Neural progenitor cell (in vitro differentiated cells): ENCODE data around the gene GHR.

ENCODE experiments used
- CTCF ChIP-seq: fragments of 200-600 bp; sonication (generic); IDR thresholded peaks from 2 replicates; pipeline ENCODE4 v1.5.1; 2017; ENCODE audit warnings: antibody characterized with exemption, mild to moderate bottlenecking
- EZH2 ChIP-seq: fragments of 200-600 bp; sonication (generic); IDR thresholded peaks from 2 replicates; pipeline ENCODE4 v1.6.1; 2017; ENCODE audit warnings: antibody characterized with exemption, mild to moderate bottlenecking, moderate library complexity

- TF ChIP-seq CTCF: no peak
- TF ChIP-seq EZH2: no peak
Observed at GRCh38 chr5:42490831-42491230, 67.6 kb downstream of the GHR start.
